ENCODE measurements around the gene SIRPA. TPM values are rescaled to one million over a fixed set of nuclear protein-coding genes. Genes with fewer than 3 reads are reported as not detected.

SIRPA gene
- total and polyA plus RNA-seq, 2 donors (not counting 1 experiment from before 2014, with no cell fraction given) = 25.1 to 26.6 TPM

GRCh38 chr20:1876975-1877608 lies 18.1 kb upstream of the SIRPA start:
- no peak overlapping the region for H3K4me2 ChIP-seq (ENCODE audit: extremely low read depth, insufficient read depth, low read length)
- H3K4me1 ChIP-seq (ENCODE audit: control insufficient read depth, extremely low read depth, insufficient read depth, low read length) = no peaks in the 10 kb centered on the region
- H3K27me3 ChIP-seq (ENCODE audit: control insufficient read depth, insufficient read depth, low read length) = peaks cover 13% of the 10 kb centered on the region
- peak in 1 of 2 donors; percentile 20 for DNase-seq (ENCODE audit: low read depth in 2 of 2)
- H3K27ac ChIP-seq (ENCODE audit: insufficient read depth, low read length) = no peak overlapping the region
- H4K20me1 ChIP-seq (ENCODE audit: control insufficient read depth, extremely low read depth, insufficient read depth, low read length) = no peaks in the 10 kb centered on the region
- H3K9ac ChIP-seq (ENCODE audit: insufficient read depth, low read length) = no peak overlapping the region
- no peaks in the 10 kb centered on the region for H3K9me3 ChIP-seq (ENCODE audit: control insufficient read depth, insufficient read depth, low read depth, low read length)
- no peaks in the 10 kb centered on the region for H3K79me2 ChIP-seq (ENCODE audit: control insufficient read depth, insufficient read depth, low read length)
- TF ChIP-seq EZH2 (IDR thresholded peaks at IDR 0.05; ENCODE audit: low read length, missing control alignments) = no peak
- TF ChIP-seq CTCF (conservative IDR thresholded peaks at IDR 0.05 in 1 of 2, IDR thresholded peaks at IDR 0.05 in 1 of 2; ENCODE audit: low read depth in 1 of 2, low read length in 2 of 2) = no peak
- no peak overlapping the region for H3K4me3 ChIP-seq (replicated peaks in 1 of 4; ENCODE audit: control extremely low read depth in 1 of 4, insufficient read depth in 1 of 4, low read depth in 3 of 4, low read length in 4 of 4)
- H3K36me3 ChIP-seq (ENCODE audit: control insufficient read depth, insufficient read depth, low read length) = no peaks in the 10 kb centered on the region
- no peak overlapping the region for H2AFZ ChIP-seq (ENCODE audit: low read length)

GRCh38 chr20:1877609-1878200 lies 17.5 kb upstream of the SIRPA start:
- Histone ChIP-seq H3K4me3 (replicated peaks in 1 of 4; ENCODE audit: control extremely low read depth in 1 of 4, insufficient read depth in 1 of 4, low read depth in 3 of 4, low read length in 4 of 4) (no peak overlapping the region), H2AFZ (ENCODE audit: low read length) (no peak overlapping the region), H3K27ac (ENCODE audit: insufficient read depth, low read length) (no peak overlapping the region), H3K27me3 (ENCODE audit: control insufficient read depth, insufficient read depth, low read length) (peaks cover 13% of the 10 kb centered on the region), H3K79me2 (ENCODE audit: control insufficient read depth, insufficient read depth, low read length) (no peaks in the 10 kb centered on the region), H3K4me2 (ENCODE audit: extremely low read depth, insufficient read depth, low read length) (no peak overlapping the region), H3K9me3 (ENCODE audit: control insufficient read depth, insufficient read depth, low read depth, low read length) (no peaks in the 10 kb centered on the region), H3K9ac (ENCODE audit: insufficient read depth, low read length) (no peak overlapping the region), H3K4me1 (ENCODE audit: control insufficient read depth, extremely low read depth, insufficient read depth, low read length) (no peaks in the 10 kb centered on the region), H3K36me3 (ENCODE audit: control insufficient read depth, insufficient read depth, low read length) (no peaks in the 10 kb centered on the region), H4K20me1 (ENCODE audit: control insufficient read depth, extremely low read depth, insufficient read depth, low read length) (no peaks in the 10 kb centered on the region)
- DNase-seq (ENCODE audit: low read depth in 2 of 2) = no peak
- TF ChIP-seq EZH2 (IDR thresholded peaks at IDR 0.05; ENCODE audit: low read length, missing control alignments) (no peak), CTCF (conservative IDR thresholded peaks at IDR 0.05 in 1 of 2, IDR thresholded peaks at IDR 0.05 in 1 of 2; ENCODE audit: low read depth in 1 of 2, low read length in 2 of 2) (no peak)

GRCh38 chr20:1879369-1879768 lies 15.8 kb upstream of the SIRPA start:
- DNase-seq (ENCODE audit: low read depth in 2 of 2) = no peak
- Histone ChIP-seq H3K27me3 (ENCODE audit: control insufficient read depth, insufficient read depth, low read length) (peaks cover 21% of the 10 kb centered on the region), H3K4me1 (ENCODE audit: control insufficient read depth, extremely low read depth, insufficient read depth, low read length) (no peaks in the 10 kb centered on the region)

More at GRCh38 chr20:1879369-1879768, 15.8 kb upstream of the SIRPA start:
- Histone ChIP-seq H3K9me3 (ENCODE audit: control insufficient read depth, insufficient read depth, low read depth, low read length) (no peaks in the 10 kb centered on the region), H3K4me3 (replicated peaks in 1 of 4; ENCODE audit: control extremely low read depth in 1 of 4, insufficient read depth in 1 of 4, low read depth in 3 of 4, low read length in 4 of 4) (no peak overlapping the region), H4K20me1 (ENCODE audit: control insufficient read depth, extremely low read depth, insufficient read depth, low read length) (no peaks in the 10 kb centered on the region), H3K79me2 (ENCODE audit: control insufficient read depth, insufficient read depth, low read length) (no peaks in the 10 kb centered on the region), H3K4me2 (ENCODE audit: extremely low read depth, insufficient read depth, low read length) (no peak overlapping the region), H3K27ac (ENCODE audit: insufficient read depth, low read length) (no peak overlapping the region), H3K36me3 (ENCODE audit: control insufficient read depth, insufficient read depth, low read length) (no peaks in the 10 kb centered on the region), H2AFZ (ENCODE audit: low read length) (no peak overlapping the region), H3K9ac (ENCODE audit: insufficient read depth, low read length) (no peak overlapping the region)
- TF ChIP-seq EZH2 (IDR thresholded peaks at IDR 0.05; ENCODE audit: low read length, missing control alignments) (no peak), CTCF (conservative IDR thresholded peaks at IDR 0.05 in 1 of 2, IDR thresholded peaks at IDR 0.05 in 1 of 2; ENCODE audit: low read depth in 1 of 2, low read length in 2 of 2) (no peak)

Data from fibroblast of lung (primary cell).